ENCODE measurements around the gene CLDN1.

CLDN1 gene

DNA sequence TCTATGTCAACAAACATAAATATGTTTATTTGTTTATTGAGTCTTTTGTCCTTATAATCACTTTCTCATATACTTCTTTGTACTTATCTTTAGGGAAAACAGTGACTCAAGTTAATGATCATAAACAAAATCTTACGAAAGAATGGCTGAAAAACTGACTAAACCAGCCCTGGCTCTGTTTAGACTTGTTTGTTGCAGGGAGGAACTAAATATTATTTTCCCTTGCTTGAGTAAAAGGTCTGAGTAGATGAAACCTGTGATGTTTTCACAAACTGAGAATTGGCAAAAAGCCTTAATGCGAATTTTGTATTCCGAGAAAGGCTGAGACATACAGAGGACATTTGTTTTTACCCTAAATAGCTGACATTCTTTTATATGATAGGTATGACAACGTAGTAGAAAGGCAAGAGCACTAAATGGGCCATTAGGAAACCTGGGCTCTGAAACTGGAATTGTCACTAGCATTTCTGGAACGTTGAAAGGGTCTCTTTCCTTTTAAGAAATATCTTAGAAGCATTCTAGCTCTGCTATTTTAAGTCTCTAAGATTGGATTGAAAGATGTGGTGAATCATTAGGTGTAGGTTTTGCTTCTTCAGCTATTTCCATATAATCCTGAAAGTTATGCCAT lies 47.5 kb upstream of the CLDN1 start:
- Histone ChIP-seq H3K27me3 (ENCODE audit: insufficient read depth, low read length, poor library complexity, severe bottlenecking) (no peaks in the 10 kb centered on the region), H3K36me3 (ENCODE audit: insufficient read depth, low read length) (no peaks in the 10 kb centered on the region), H3F3A (ENCODE audit: low read depth) (no peaks in the 10 kb centered on the region), H2AFZ (ENCODE audit: low read length) (no peak overlapping the region), H3K9ac (ENCODE audit: low read depth, low read length, poor library complexity, severe bottlenecking) (no peak overlapping the region), H3K9me3 (ENCODE audit: insufficient read depth, low read depth, low read length) (no peaks in the 10 kb centered on the region), H3K4me1 (ENCODE audit: insufficient read depth, low read length, poor library complexity, severe bottlenecking) (no peaks in the 10 kb centered on the region), H3K4me2 (ENCODE audit: low read depth, low read length, poor library complexity, severe bottlenecking) (no peak overlapping the region), H3K4me3 (ENCODE audit: low read length, poor library complexity, severe bottlenecking) (no peak overlapping the region), H3K79me2 (ENCODE audit: insufficient read depth, low read length) (no peaks in the 10 kb centered on the region), H3K9me2 (replicated peaks; ENCODE audit: low read depth, low read length) (no peaks in the 10 kb centered on the region), H4K20me1 (ENCODE audit: insufficient read depth, low read length, poor library complexity, severe bottlenecking) (no peaks in the 10 kb centered on the region)
- TF ChIP-seq, protein P1, sequence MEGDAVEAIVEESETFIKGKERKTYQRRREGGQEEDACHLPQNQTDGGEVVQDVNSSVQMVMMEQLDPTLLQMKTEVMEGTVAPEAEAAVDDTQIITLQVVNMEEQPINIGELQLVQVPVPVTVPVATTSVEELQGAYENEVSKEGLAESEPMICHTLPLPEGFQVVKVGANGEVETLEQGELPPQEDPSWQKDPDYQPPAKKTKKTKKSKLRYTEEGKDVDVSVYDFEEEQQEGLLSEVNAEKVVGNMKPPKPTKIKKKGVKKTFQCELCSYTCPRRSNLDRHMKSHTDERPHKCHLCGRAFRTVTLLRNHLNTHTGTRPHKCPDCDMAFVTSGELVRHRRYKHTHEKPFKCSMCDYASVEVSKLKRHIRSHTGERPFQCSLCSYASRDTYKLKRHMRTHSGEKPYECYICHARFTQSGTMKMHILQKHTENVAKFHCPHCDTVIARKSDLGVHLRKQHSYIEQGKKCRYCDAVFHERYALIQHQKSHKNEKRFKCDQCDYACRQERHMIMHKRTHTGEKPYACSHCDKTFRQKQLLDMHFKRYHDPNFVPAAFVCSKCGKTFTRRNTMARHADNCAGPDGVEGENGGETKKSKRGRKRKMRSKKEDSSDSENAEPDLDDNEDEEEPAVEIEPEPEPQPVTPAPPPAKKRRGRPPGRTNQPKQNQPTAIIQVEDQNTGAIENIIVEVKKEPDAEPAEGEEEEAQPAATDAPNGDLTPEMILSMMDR (conservative IDR thresholded peaks at IDR 0.05; ENCODE audit: low read length): no peak
- TF ChIP-seq EZH2phosphoT487 (IDR thresholded peaks at IDR 0.05; ENCODE audit: borderline replicate concordance): no peak

GRCh38 chr3:190368881-190369280 lies 46.6 kb upstream of the CLDN1 start:
- Histone ChIP-seq H3K9ac (ENCODE audit: low read depth, low read length, poor library complexity, severe bottlenecking) (no peak overlapping the region), H3F3A (ENCODE audit: low read depth) (no peaks in the 10 kb centered on the region), H4K20me1 (ENCODE audit: insufficient read depth, low read length, poor library complexity, severe bottlenecking) (no peaks in the 10 kb centered on the region), H3K4me2 (ENCODE audit: low read depth, low read length, poor library complexity, severe bottlenecking) (no peak overlapping the region), H3K36me3 (ENCODE audit: insufficient read depth, low read length) (no peaks in the 10 kb centered on the region), H3K4me3 (ENCODE audit: low read length, poor library complexity, severe bottlenecking) (no peak overlapping the region), H3K9me2 (replicated peaks; ENCODE audit: low read depth, low read length) (no peaks in the 10 kb centered on the region), H3K27me3 (ENCODE audit: insufficient read depth, low read length, poor library complexity, severe bottlenecking) (no peaks in the 10 kb centered on the region), H3K4me1 (ENCODE audit: insufficient read depth, low read length, poor library complexity, severe bottlenecking) (no peaks in the 10 kb centered on the region), H2AFZ (ENCODE audit: low read length) (no peak overlapping the region), H3K79me2 (ENCODE audit: insufficient read depth, low read length) (no peaks in the 10 kb centered on the region), H3K9me3 (ENCODE audit: insufficient read depth, low read depth, low read length) (no peaks in the 10 kb centered on the region)
- no peak for TF ChIP-seq EZH2phosphoT487 (IDR thresholded peaks at IDR 0.05; ENCODE audit: borderline replicate concordance)
- TF ChIP-seq, protein P1 (conservative IDR thresholded peaks at IDR 0.05; ENCODE audit: low read length): no peak

GRCh38 chr3:190366133-190366532 lies 43.9 kb upstream of the CLDN1 start:
- no peaks in the 10 kb centered on the region for H3K9me3 ChIP-seq (ENCODE audit: insufficient read depth, low read depth, low read length)
- H3K36me3 ChIP-seq (ENCODE audit: insufficient read depth, low read length): no peaks in the 10 kb centered on the region
- no peak overlapping the region for H3K4me3 ChIP-seq (ENCODE audit: low read length, poor library complexity, severe bottlenecking)
- H3K4me2 ChIP-seq (ENCODE audit: low read depth, low read length, poor library complexity, severe bottlenecking): no peak overlapping the region
- H2AFZ ChIP-seq (ENCODE audit: low read length): no peak overlapping the region
- H3K79me2 ChIP-seq (ENCODE audit: insufficient read depth, low read length): no peaks in the 10 kb centered on the region
- H3K9ac ChIP-seq (ENCODE audit: low read depth, low read length, poor library complexity, severe bottlenecking): no peak overlapping the region
- H3K4me1 ChIP-seq (ENCODE audit: insufficient read depth, low read length, poor library complexity, severe bottlenecking): no peaks in the 10 kb centered on the region
- TF ChIP-seq, protein P1 (conservative IDR thresholded peaks at IDR 0.05; ENCODE audit: low read length): no peak
- no peak for TF ChIP-seq EZH2phosphoT487 (IDR thresholded peaks at IDR 0.05; ENCODE audit: borderline replicate concordance)
- H3K9me2 ChIP-seq (replicated peaks; ENCODE audit: low read depth, low read length): no peaks in the 10 kb centered on the region
- H3K27me3 ChIP-seq (ENCODE audit: insufficient read depth, low read length, poor library complexity, severe bottlenecking): no peaks in the 10 kb centered on the region
- H3F3A ChIP-seq (ENCODE audit: low read depth): no peaks in the 10 kb centered on the region
- H4K20me1 ChIP-seq (ENCODE audit: insufficient read depth, low read length, poor library complexity, severe bottlenecking): no peaks in the 10 kb centered on the region

Measured in Loucy (cell line).